Measurements from ENCODE around the gene ESYT2. TPM values are rescaled to one million over a fixed set of nuclear protein-coding genes. Genes with fewer than 3 reads are reported as not detected.
"Not testable (repeated sequence)": the region's sequence is repeated elsewhere in the genome, so short reads cannot be mapped to it uniquely, and the experiment has no call there.

ESYT2 gene
- total and polyA plus RNA-seq, 9 of the 15 experiments (the other 6 are each of a cell fraction or from before 2014, with no cell fraction given) = 5.8 to 86.9 (median 64.7) TPM

DNA sequence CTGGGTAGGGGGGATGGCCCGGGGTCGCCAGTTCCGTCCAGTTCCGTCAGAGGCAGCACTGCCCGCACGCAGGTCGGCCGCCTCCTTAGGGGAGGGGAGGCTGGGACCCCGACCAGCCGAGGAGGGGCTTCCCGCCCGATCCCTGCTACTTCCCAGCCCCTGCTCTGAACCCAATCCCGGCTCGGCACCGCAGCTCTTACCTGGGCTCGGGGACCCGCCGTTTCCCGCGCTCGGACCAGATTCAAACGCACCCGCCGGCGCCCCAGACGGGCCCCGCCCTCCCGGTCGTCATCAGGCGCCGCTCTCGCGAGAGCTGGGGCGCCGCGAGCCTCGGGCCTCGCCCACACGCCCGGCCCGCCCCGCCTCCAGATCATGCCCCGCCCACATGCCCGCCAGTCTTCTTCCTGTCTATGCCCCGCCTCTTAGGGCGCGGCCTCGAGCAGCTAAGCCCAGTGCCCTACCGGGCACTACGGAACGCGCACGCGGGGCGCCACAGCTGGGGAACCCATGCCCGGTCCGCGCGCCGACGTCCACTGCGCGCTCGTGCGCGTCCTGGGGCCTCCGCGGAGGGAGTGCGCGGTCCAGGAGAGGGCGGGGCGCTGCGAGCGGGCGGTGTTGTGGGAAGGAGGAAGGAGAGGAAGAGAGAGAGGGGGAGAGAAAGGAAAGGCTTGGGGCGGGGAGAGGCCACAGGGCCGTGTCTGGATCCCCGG, 124.6 kb downstream of the ESYT2 start, which contains the start of gene NCAPG2 (continued):
- TF ChIP-seq, protein P1, sequence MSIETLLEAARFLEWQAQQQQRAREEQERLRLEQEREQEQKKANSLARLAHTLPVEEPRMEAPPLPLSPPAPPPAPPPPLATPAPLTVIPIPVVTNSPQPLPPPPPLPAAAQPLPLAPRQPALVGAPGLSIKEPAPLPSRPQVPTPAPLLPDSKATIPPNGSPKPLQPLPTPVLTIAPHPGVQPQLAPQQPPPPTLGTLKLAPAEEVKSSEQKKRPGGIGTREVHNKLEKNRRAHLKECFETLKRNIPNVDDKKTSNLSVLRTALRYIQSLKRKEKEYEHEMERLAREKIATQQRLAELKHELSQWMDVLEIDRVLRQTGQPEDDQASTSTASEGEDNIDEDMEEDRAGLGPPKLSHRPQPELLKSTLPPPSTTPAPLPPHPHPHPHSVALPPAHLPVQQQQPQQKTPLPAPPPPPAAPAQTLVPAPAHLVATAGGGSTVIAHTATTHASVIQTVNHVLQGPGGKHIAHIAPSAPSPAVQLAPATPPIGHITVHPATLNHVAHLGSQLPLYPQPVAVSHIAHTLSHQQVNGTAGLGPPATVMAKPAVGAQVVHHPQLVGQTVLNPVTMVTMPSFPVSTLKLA (conservative IDR thresholded peaks at IDR 0.05) = peak; percentile 90 to 95

DNA sequence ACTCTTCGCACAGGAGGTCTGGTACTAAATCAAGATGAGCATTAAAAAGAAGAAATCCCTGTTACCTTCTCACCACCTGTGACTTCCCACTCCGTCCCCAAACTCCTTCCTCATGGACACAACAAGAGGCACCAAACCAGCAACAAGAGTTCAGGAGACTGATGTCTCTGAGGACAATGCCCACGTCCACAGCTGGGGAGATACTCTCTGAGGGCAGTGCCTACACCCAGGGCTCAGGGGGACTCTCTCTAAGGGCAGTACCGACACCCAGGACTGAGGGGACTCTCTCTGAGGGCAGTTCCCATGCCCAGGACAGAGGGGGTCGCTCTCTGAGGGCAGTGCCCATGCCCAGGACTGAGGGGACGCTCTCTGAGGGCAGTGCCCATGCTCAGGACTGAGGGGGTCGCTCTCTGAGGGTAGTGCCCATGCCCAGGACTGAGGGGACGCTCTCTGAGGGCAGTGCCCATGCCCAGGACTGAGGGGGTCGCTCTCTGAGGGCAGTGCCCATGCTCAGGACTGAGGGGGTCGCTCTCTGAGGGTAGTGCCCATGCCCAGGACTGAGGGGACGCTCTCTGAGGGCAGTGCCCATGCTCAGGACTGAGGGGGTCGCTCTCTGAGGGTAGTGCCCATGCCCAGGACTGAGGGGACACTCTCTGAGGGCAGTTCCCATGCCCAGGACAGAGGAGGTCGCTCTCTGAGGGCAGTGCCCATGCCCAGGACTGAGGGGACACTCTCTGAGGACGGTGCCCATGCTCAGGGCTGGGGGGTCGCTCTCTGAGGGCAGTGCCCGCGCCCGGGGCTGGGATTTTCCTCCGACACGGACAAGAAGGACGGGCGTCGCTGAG, 125.4 kb downstream of the ESYT2 start:
- POLR2A ChIA-PET = interaction anchor here (0.6 to 2.5 kb wide), 15 partner anchors 7 to 297 kb away, joined by 3 to 11 read pairs (median 4); partner anchors contain the start of gene ESYT2
- peak overlapping the region; percentile 98 to 99 for H3K9ac ChIP-seq (ENCODE audit: insufficient read depth in 1 of 2, low read depth in 2 of 2, low read length in 2 of 2)
- H3K79me2 ChIP-seq (ENCODE audit: control insufficient read depth, insufficient read depth, low read length) = peaks cover 62% of the 10 kb centered on the region
- H3K27me3 ChIP-seq (ENCODE audit: control insufficient read depth in 2 of 2, insufficient read depth in 2 of 2, low read length in 2 of 2); FAIRE-seq; in situ Hi-C loops (cut with MboI); H3K9me1 ChIP-seq (ENCODE audit: control insufficient read depth, insufficient read depth, low read length); CTCF ChIA-PET (ENCODE audit: low intra/inter-chr PET ratio); DNase-seq (ENCODE audit: extremely low read depth in 1 of 4, low spot score in 3 of 4); BruUV-seq (replicated peaks); H4K20me1 ChIP-seq (replicated peaks; ENCODE audit: control insufficient read depth, insufficient read depth, low read length); H3K9me3 ChIP-seq (replicated peaks; ENCODE audit: control insufficient read depth, insufficient read depth, low read depth, low read length); TF ChIP-seq JUN (IDR thresholded peaks at IDR 0.05; ENCODE audit: borderline replicate concordance, low read depth, low read length); MYC (IDR thresholded peaks at IDR 0.05; ENCODE audit: low read depth, low read length); BRCA1 (IDR thresholded peaks at IDR 0.05): not testable (repeated sequence)
- peaks cover 31 to 37% of the 10 kb centered on the region in 2 experiments for H3K4me1 ChIP-seq (replicated peaks in 1 of 2; ENCODE audit: control insufficient read depth in 2 of 2, insufficient read depth in 2 of 2, low read length in 2 of 2)
- H3K27ac ChIP-seq (ENCODE audit: extremely low read depth, low read depth, low read length) = peak overlapping the region; percentile 96
- H3K4me2 ChIP-seq (ENCODE audit: insufficient read depth, low read length) = peak overlapping the region; percentile 99
- peak overlapping the region; percentile 92 for H2AFZ ChIP-seq (ENCODE audit: low read depth, low read length)
- ATAC-seq = 0 out of 3 replicates have a peak, but pooled peaks have one; percentile 0
- 4% methylated on average over 23 of the region's 23 CpGs for WGBS (ENCODE audit: insufficient coverage, low coverage, missing lambda C conversion rate)
- intact Hi-C loops (cut with micrococcal nuclease) = loop anchor here (2.0 to 5.0 kb wide), 2 partner anchors 38 to 125 kb away; partner anchors contain the start of gene ESYT2
- H3K36me3 ChIP-seq (ENCODE audit: control insufficient read depth, insufficient read depth, low read length) = peaks cover 44% of the 10 kb centered on the region
- peak overlapping the region; percentile 83 for H3K4me3 ChIP-seq
- TF ChIP-seq ZC3H4 (CRISPR knock-in tag; IDR thresholded peaks at IDR 0.05; ENCODE audit: borderline replicate concordance) (peak; percentile 95), LARP7 (IDR thresholded peaks at IDR 0.05) (0 out of 2 replicates have a peak, but pooled peaks have one; percentile 60), HNRNPL (IDR thresholded peaks at IDR 0.05; ENCODE audit: low read depth, low read length) (peak; percentile 87), SIX5 (IDR thresholded peaks at IDR 0.05; ENCODE audit: borderline replicate concordance in 1 of 2, insufficient read depth in 1 of 2, low read depth in 1 of 2, low read length in 2 of 2) (0 out of 4 replicates have a peak, but pooled peaks of 1 of the 2 experiments have one; percentile 7), JUN (CRISPR knock-in tag; IDR thresholded peaks at IDR 0.05; ENCODE audit: borderline replicate concordance) (0 out of 2 replicates have a peak, but pooled peaks have one; percentile 43), MYC (CRISPR knock-in tag; IDR thresholded peaks at IDR 0.05; ENCODE audit: borderline replicate concordance, low read depth) (0 out of 2 replicates have a peak, but pooled peaks have one; percentile 39), CHD1 (IDR thresholded peaks at IDR 0.05; ENCODE audit: low read length) (peak; percentile 72), BRCA1 (CRISPR knock-in tag; IDR thresholded peaks at IDR 0.05) (peak; percentile 78; the same call in 1 of the 2 replicates)
- TF ChIP-seq, protein P2, sequence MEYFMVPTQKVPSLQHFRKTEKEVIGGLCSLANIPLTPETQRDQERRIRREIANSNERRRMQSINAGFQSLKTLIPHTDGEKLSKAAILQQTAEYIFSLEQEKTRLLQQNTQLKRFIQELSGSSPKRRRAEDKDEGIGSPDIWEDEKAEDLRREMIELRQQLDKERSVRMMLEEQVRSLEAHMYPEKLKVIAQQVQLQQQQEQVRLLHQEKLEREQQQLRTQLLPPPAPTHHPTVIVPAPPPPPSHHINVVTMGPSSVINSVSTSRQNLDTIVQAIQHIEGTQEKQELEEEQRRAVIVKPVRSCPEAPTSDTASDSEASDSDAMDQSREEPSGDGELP (CRISPR knock-in tag; IDR thresholded peaks at IDR 0.05; ENCODE audit: borderline replicate concordance) = peak; percentile 31; the same call in 1 of the 2 replicates

All from K562 (cell line).